GM21360 (cell line): ENCODE measurements around the gene COX8A.

Experiments
- ATAC-seq: cut with Tn5 transposase; IDR thresholded peaks from one replicate; pipeline ENCODE4 v1.9.1; 2021; ENCODE audit warnings: mild to moderate bottlenecking, moderate library complexity; ENCODE audit not compliant: unreplicated experiment

The COX8A gene

DNA sequence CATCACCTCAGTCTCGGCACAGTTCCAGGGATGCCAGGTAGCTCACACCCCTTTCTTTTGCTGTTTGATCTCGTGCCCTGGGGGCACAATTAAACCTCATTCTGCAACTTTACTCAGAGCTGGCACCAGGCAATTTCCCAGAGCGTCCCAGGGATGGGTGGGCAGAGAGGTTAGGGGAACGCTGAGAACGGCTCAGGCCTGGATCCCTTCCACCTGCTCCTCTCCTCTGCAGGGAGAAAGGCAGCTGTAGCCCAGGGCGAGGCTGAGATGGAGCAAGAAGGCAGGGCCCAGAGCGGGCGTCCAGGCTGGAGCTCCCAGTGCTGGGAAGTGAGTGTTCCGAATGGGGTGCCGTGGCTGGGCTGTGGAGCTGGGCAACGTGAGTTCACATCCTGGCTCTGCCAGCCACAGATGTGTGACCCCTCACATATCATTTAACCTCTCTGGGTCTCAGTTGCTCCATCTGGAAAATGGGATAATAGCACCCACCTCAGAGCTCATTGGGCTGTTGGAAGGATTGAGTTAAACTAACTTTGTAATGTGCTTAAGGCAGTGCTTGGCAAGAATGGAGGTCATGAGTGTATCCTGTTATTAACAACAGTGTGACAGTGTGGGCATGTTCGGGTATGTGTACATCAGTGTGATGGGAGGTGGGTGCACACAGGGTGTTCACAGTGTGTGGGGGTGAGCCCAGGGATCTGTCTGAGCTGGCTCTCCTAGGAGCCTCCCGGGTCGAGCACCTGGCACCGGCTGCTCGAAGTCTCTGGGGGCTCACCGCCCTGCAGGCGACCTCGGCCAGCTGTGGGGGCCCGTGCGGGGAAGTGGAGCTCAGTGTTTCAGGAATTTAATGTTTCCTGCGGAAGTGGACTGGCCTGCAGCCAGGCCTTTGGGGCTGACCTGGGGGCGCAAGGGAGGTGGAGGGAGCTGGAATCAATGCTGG is 27.3 kb downstream of the COX8A start:
- no peak for ATAC-seq

DNA sequence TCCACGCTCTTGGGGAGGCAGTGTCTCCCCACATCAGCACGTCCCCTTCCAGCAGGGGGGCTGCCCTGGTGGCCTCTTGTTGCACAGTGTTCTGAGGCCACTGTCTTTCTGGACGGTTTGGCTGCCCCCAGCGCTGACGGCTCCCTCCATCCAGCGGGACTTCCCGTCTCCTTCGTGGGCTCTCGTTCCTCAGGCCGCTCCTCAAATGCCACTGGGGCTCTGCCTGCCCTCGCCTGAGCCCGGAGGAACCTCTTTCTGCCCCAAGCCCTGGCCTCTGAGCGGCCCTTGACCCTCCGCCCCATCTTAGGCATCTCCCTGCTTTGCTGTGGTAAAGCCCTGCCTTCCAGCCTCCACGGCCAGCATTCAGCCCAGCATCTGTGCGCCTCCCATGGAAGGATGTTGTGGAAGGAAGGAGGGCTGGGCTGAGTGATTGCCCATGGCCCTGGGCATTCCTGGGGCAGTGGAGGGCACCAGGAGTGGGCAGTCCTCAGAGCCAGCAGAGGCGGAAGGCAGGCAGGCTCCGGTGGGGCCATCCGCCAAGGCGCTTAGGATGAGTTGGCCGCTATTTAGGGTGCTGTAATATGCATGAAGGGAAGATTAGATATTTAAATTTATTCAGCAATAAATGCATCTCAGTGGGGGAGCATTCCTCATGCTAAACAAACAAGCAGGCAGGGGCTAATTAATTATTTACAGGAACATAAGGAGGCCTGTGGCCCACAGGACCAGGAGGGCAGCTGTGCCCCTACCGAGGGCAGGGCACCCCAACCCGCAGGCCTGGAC is 29.6 kb downstream of the COX8A start:
- ATAC-seq = no peak

DNA sequence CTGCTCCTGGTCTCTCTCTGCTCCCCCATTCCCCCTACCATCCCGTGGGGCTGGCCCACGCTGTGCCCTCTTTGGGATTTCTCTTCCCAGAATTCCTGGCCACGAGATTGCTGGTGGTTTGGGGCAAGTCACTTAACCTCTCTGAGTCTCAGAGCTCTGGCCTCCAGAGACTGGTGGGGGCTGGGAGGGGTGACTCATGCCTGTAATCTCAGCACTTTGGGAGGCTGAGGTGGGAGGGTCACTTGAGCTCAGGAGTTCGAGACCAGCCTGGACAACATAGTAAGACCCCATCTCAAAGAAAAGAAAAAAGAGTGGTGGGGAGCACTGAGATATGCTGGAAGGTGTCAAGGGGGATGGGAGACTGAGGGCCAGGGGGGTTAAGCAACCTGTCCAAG is 30.2 kb downstream of the COX8A start:
- ATAC-seq = no peak

DNA sequence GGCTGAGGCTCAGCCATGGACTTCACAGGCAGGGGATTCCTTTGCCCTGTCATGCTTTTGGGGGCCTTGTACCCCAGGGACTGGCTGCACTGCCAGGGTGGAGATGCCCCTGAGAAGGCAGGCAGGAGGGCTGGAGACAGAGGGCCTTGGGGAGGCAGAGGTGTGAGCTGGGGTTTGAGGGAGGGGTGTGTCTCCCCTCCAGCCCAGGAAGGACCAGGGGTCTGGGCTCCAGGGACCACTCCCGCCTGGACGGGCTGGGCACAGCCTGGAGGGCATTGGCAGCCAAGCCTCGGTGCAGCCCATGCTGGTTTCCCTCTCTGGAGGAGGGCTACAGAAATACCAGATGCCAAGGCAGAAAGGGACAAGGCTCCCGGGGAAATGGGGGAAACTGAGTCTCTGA is 31.3 kb downstream of the COX8A start:
- ATAC-seq = no peak

DNA sequence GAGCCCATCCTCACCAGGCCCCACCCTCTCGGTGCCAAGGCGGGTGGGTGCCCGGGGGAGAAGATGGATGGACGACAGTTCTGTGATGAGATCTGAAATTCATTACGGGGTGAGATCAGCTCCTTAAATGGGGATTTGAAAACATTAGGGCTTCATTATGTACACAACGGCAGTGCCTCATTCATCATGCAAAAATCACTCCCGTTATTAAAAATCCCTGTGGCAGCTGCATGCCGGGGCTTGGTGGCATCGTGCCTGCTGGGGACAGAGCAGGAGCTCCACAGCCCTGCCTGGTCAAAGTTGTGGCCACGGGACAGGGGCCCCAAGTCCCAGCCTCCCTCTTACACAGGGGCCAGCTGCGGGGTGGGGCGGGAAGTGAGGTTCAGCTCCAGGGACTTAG is 32.0 kb downstream of the COX8A start:
- no peak for ATAC-seq

DNA sequence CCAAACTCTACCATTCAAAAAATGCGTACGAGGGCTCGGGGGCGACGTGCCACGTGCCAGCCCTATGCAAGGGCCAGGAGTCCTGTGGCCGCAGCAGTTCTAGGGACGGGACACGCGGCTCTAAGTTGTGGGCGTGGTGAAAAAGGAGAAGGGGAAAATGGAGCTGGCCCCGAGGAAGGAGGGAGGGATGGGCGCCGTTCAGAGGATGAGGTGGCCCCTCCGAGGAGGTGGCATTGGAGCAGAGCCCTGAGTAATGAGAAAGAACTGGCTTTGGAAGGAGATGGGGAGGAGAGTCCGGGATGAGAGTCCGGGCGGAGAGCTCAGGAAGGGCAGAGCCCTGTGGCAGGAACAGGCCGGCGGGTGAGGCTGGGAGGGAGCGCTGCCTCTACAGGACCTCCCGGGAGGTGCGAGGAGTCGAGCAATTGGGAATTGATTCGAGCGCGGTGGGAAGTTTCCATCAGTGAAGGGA is 32.8 kb downstream of the COX8A start:
- ATAC-seq = no peak

DNA sequence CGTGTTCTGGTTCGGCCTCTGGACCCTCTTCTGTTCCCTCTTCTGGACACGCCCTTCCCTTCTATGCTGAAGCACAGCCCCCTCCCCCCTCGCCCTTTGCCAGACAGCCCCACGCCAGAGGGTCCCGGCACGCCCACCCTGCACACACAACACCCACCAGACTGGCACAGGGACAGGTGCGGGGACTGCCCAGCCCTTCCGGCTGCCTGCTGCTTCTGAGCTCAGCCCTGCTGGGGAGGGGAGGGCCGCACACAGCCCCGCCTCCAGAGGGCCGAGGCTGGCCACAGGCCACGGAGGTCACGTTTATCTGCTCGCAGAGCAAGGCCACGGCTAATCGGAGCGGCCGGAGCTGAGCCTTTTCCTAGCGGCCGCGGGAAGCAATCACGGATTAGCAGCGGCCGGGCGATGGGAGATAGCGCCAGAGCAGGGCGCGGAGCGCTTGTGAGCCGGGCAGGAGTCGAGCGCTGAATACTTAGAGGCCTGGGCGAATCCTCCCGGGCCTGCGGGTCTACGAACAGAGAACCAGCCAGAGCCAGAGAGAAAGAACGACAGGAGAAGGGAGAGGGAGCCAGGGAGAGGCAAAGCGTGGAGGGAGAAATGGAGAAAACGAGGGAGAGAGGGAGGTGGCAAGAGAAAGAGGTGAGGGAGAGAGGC is 33.3 kb downstream of the COX8A start:
- ATAC-seq = no peak

DNA sequence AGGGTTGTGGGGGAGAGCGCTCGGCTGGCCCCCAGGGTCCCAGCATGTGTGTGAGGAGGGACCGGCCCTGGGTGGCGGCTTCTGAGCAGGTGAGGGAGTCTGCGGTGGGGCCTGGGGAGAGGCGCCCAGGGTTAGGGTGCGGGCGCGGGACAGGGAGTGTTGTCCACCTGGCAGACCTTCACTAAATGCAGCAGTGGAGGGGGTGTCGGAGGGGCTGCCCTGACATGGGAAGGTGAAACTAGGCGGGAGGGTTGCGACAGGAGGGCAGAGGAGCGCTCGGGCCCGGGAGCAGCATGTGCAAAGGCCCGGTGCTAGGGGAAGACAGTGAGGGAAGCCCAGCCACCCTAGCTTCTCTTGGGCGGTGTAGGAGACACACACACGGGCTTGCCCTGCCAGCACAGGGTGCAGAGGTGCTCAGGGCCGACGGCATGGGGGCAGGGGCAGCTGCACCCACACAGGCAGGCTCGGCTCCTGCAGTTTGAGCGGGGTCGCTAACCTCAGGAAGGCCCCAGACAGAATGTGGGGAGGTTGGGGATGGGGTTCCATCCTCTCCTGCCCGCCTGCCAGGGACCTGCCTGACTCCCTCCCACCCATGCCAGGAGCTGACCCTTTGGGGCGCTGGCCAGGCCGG is 34.0 kb downstream of the COX8A start:
- no peak for ATAC-seq

DNA sequence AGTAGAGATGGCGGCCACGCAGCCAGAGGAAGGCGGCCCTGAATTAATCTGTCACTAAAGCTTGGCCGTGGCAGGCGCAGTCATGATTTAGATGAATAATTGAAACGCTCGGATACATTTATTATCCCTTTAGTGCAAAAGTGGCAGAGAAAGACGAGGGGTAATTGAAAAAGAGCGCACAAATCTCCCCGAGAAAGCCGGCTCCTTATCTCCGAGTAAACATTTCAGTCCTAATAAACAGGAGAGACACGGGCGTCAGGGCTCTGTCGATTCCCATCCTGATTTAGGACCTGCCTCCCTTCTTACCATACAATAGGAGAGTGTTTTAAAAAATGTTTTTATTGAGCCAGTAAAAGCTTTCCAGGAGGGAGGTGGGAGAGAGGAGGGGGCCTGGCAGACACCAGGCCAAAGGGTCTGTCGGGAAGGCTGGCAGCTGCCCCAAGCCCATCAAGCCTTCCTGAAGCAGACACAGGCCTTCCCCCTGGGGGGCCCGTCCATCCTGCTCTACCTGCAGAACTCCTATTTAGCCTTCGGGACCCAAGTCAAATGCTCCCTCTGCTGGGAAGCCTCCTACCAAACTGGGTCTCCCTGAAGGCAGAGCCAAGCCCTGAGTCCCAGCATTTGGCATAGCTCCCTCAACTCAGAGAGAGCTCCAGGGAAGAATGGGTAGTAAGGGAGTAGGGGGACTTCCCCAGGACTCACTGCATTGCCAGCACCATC is 34.7 kb downstream of the COX8A start:
- no peak for ATAC-seq

DNA sequence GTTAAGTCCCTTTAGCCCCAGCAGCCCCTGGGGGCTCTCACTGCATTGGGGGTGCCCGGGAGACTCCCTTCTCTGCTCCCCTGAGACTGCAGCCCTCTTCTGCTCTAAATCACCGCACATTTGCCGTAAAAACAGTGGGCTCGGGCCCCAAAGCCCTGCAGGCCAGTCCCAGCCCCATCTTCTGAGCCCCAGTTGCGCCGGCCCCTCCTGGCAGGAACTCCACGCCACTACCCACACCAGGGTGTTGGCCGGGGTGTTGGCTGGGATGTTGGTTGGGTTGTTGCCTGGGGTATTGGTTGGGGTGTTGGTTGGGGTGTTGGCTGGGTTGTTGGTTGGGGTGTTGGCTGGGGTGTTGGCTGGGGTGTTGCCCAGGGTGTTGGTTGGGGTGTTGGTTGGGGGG is 35.3 kb downstream of the COX8A start:
- ATAC-seq = no peak

DNA sequence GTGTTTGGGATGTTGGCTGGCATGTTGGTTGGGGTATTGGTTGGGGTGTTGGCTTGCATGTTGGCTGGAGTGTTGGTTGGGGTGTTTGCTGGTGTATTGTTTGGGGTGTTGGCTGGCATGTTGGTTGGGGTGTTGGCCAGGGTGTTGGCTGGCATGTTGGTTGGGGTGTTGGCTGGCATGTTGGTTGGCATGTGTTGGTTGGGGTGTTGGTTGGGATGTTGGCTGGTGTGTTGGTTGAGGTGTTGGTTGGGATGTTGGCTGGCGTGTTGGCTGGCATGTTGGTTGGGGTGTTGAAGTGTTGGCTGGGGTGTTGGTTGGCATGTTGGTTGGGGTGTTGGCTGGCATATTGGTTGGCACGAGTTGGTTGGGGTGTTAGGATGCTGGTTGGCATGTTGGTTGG is 36.4 kb downstream of the COX8A start:
- ATAC-seq = no peak

DNA sequence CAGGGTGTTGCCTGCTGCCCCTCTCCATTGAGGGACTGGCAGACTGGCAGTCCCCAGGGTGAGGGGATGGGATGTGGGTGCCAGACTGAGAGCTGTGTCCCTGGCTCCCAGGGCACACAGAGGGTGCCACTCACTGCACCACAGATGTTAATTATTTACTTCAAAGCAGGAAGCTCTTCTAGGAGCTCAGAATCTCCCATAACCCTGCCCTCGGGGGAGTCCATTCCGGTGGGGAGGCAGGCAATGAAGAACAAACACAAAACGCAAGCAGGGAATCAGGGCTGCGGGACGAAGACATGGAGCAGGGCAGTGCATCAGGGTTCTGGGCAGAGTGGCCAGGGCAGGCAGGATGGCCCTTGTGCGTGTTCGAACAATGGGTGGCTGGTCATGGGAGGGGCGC is 37.0 kb downstream of the COX8A start:
- no peak for ATAC-seq

DNA sequence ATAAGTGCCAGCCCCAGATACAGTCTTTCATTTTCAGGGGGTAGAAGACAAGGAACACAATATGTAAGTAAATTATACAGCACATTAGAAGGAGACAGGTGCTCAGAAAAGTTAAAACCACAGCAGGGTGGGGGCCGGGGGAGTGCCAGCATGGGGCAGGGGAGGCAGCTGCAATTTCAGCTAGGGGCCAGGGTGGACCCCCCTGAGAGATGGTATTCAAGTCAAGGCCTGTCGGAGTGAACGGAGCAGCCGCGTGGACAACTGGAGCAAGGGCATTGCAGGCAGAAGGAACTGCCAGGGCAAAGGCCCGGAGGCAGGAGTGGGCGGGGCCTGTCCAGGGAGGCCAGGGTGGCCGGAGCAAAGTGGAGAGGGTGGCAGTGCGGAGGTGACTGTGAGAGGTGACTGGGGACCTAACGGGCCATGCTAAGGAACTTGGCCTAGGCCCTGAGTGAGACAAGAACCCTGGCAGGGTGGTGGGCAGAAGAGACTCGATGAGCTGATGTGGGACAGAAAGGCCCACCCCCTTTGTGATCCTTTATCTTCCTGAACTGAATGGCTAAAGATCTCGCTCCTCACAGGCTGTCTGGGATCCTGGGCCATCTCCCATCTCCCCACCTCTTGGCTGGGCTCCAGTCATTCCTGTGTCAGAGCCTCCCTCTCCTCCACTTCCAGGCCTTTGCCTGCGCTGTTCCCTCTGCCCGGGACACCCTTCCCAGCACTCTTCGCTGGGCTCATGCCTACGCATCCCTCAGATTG is 38.9 kb downstream of the COX8A start:
- no peak for ATAC-seq

DNA sequence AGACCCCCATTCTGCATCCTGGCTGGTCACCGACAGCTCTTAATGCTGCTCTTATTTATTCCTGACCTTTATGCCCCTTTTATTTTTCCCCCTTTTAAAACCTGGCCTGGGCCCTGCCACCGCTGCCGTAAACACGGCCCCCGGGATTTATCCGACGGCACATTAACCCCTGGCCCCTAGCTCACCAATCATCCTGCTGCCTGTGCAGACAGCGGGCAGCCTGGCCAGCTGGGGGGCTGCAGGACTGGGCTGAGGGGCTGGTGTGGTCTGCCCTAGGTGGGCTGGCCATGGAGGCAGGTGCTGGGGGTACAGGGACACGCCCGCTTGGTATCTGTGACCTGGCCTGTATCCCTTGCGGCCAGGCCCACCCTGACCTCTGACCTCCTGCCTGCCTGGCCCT is 39.9 kb downstream of the COX8A start:
- no peak for ATAC-seq

DNA sequence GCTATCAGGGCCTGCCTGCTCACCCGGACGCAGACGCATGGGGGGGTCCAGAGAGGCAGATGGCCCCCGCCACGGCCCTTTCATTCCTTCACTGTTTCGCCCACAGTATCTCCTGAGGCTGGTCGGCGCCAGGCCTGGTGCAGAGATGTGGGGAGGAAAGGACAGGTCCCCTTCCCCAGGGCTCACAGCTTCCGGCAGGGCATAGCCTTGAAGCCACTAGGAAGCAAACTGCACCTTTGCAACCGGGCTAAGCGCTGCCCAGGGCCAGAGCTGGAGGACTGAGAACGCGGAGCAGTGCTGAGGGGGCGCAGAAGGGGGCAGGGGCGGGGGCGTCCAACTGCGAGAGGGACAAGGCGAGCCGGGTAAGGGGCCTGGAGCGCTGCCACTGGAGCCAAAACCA is 41.1 kb downstream of the COX8A start:
- ATAC-seq = no peak

DNA sequence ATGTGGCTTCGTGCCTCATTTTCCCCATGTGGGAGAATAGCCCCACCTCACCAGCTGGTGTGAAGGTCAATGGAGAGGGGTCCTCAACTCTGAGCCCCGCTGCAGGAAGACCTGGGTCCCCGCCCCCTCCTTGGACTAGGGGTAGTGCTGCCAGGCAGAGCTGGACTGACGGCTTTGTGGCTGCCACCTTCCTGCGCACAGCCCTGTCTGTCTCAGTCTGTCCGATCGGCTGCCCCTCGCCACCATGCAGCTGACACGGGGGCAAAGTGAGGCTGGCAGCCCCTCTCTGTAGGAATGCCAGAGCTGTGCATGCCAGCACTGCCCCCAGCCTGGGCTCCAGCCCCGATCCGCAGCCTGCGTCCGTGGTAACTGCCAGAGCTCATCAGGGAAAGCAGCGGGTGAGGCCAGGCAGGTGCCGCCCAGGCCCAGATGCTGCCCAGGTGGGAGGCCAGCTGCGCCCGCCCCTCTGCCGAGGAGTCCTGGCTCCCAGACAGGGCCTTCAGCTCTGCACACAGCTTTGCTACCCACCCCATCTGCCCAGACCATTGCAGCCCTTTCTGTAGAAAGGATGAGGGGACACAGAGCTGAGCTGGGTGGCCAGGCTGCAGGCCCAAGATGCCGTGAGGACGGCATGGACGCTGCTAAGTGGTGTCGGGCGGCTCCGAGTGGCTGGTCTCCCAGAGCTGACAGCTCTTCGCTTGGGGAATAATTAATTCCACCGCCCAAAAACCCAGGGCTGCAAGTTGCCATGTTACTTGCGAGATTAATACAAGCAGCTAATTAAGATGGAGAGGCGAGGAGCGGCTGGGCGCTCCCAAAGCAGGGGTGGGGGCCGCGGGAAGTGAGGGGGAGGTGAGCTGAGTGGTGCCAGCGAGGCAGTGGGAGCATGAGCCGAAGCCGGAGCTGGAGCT is 41.8 kb downstream of the COX8A start:
- no peak for ATAC-seq

DNA sequence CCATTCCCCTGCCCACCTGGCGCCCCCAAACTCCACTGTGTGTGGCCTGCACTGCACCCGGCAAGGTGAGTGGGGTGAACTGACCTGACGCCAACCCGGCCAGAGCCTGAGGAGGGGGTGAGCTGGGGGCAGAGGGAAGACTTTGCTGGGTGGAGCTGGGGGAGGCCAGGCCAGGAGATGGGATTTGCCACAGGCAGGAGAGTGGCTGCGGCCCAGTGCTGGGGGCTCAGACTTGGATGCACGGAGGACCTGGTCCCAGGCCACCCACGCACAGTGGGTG is 43.5 kb downstream of the COX8A start:
- ATAC-seq = no peak

DNA sequence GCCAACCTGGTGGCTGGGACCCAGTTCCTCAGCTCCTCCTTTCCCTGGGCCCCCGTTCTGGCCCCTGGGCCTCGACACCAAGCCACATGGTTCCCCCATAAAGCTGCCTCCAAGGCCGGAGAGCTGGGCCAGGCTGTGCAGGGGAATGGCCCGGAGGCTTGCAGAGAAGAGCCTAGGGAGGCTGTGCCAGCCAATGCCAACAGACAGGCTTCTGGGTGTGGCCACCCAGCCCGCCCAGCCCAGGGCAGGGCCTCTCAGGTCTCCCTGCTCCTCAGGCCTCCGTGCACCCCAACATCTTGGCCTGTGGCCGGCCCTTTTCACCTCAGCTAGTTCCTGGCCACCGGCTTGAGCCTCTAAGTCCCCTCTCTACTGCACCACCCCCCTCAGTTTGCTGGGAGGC is 43.9 kb downstream of the COX8A start:
- no peak for ATAC-seq
